SIG-M5 treated with dmso at 0.1 percent for 504 hours (cell line): ENCODE measurements around the gene CDH18.

Source experiments
- DNase-seq: peaks from one replicate; lab custom pipeline; 2025; ENCODE audit not compliant: unreplicated experiment; lab: John Stamatoyannopoulos, UW

CDH18 gene

GRCh38 chr5:19930451-19930850, 57.5 kb downstream of the CDH18 start:
- DNase-seq, result no peak

GRCh38 chr5:19928562-19929421, 59.2 kb downstream of the CDH18 start:
- peak; percentile 53 for DNase-seq

- DNase-seq, result no peak
Measured at GRCh38 chr5:19927919-19928318, 60.1 kb downstream of the CDH18 start.

- no peak for DNase-seq
Measured at GRCh38 chr5:19927170-19927569, 60.8 kb downstream of the CDH18 start.

- no peak for DNase-seq
Measured at GRCh38 chr5:19923742-19924141, 64.3 kb downstream of the CDH18 start.

GRCh38 chr5:19920761-19921160, 67.2 kb downstream of the CDH18 start:
- no peak for DNase-seq

GRCh38 chr5:19918780-19919179, 69.2 kb downstream of the CDH18 start:
- no peak for DNase-seq

GRCh38 chr5:19917588-19918122, 70.3 kb downstream of the CDH18 start:
- DNase-seq, result no peak

- DNase-seq, result peak; percentile 28
Measured at GRCh38 chr5:19910136-19910535, 77.9 kb downstream of the CDH18 start.

GRCh38 chr5:19904766-19905165, 83.2 kb downstream of the CDH18 start:
- no peak for DNase-seq

GRCh38 chr5:19903611-19904010, 84.4 kb downstream of the CDH18 start:
- peak; percentile 7 for DNase-seq

- no peak for DNase-seq
Measured at GRCh38 chr5:19902316-19902934, 85.6 kb downstream of the CDH18 start.

- no peak for DNase-seq
Measured at GRCh38 chr5:19900269-19900668, 87.7 kb downstream of the CDH18 start.

GRCh38 chr5:19891658-19892057, 96.3 kb downstream of the CDH18 start:
- no peak for DNase-seq

- no peak for DNase-seq
Measured at GRCh38 chr5:19886123-19886917, 101.7 kb downstream of the CDH18 start.

GRCh38 chr5:19885040-19885824, 102.8 kb downstream of the CDH18 start:
- no peak for DNase-seq

GRCh38 chr5:19880859-19881436, 107.1 kb downstream of the CDH18 start:
- DNase-seq, result peak; percentile 35

GRCh38 chr5:19880458-19880857, 107.5 kb downstream of the CDH18 start:
- DNase-seq, result no peak

GRCh38 chr5:19874811-19875210, 113.2 kb downstream of the CDH18 start:
- DNase-seq, result no peak

- no peak for DNase-seq
Measured at GRCh38 chr5:19866090-19866450, 121.9 kb downstream of the CDH18 start.
